Ascending aorta (tissue), 2 donors: ENCODE results near the gene WNT5B. TPM values are rescaled to one million over a fixed set of nuclear protein-coding genes. Genes with fewer than 3 reads are reported as not detected.
"Not testable (repeated sequence)": the region's sequence is repeated elsewhere in the genome, so short reads cannot be mapped to it uniquely, and the experiment has no call there.

Source experiments
- DNase-seq, 2 donors: peaks; one replicate each; pipeline ENCODE4 v3.0.0-alpha.2; 2019; ENCODE audit warnings: low spot score in 2 of 2
- H3K27ac ChIP-seq, 2 donors: fragments of 200-600 bp; sonication (generic); one replicate each; pipeline ENCODE4 v1.5.1; 2016 to 2017; ENCODE audit warnings: mild to moderate bottlenecking in 1 of 2
- H3K27me3 ChIP-seq: fragments of 200-600 bp; sonication (generic); one replicate; pipeline ENCODE4 v1.5.1; 2017
- H3K36me3 ChIP-seq, 2 donors: fragments of 200-600 bp; sonication (generic); one replicate each; pipeline ENCODE4 v1.5.1; 2016
- H3K4me1 ChIP-seq, 2 donors: fragments of 200-600 bp; sonication (generic); one replicate each; pipeline ENCODE4 v1.5.1; 2016 to 2017; ENCODE audit warnings: mild to moderate bottlenecking in 1 of 2
- H3K4me3 ChIP-seq, 2 donors: fragments of 200-600 bp; sonication (generic); one replicate each; pipeline ENCODE4 v1.5.1; 2016 to 2017; ENCODE audit warnings: mild to moderate bottlenecking in 1 of 2
- H3K9me3 ChIP-seq, 2 donors: fragments of 200-600 bp; sonication (generic); one replicate each; pipeline ENCODE4 v1.5.1; 2016
- CTCF ChIP-seq, 3 experiments: fragments of 200-600 bp in 2 of 3; fragments of 450-650 bp in 1 of 3; sonication (generic) in 2 of 3; IDR thresholded peaks; one replicate each; pipeline ENCODE4 v1.5.1; 2016 to 2019; ENCODE audit warnings: antibody characterized with exemption in 3 of 3, mild to moderate bottlenecking in 1 of 3, moderate library complexity in 1 of 3
- intact Hi-C: fragments of 100-400 bp; cut with DNase I; formaldehyde crosslinking; loops from one replicate; pipeline ENCODE4 v1.15.1; 2023
- total RNA-seq: library from RNA; depleted of rRNA; stranded (reverse); fragments of >200 nt; gene quantifications from one replicate; pipeline ENCODE4 v1.1.0, GENCODE V29; 2016

Gene WNT5B
- total RNA-seq, 1 donor from 2014 or later = 0.53 TPM

DNA sequence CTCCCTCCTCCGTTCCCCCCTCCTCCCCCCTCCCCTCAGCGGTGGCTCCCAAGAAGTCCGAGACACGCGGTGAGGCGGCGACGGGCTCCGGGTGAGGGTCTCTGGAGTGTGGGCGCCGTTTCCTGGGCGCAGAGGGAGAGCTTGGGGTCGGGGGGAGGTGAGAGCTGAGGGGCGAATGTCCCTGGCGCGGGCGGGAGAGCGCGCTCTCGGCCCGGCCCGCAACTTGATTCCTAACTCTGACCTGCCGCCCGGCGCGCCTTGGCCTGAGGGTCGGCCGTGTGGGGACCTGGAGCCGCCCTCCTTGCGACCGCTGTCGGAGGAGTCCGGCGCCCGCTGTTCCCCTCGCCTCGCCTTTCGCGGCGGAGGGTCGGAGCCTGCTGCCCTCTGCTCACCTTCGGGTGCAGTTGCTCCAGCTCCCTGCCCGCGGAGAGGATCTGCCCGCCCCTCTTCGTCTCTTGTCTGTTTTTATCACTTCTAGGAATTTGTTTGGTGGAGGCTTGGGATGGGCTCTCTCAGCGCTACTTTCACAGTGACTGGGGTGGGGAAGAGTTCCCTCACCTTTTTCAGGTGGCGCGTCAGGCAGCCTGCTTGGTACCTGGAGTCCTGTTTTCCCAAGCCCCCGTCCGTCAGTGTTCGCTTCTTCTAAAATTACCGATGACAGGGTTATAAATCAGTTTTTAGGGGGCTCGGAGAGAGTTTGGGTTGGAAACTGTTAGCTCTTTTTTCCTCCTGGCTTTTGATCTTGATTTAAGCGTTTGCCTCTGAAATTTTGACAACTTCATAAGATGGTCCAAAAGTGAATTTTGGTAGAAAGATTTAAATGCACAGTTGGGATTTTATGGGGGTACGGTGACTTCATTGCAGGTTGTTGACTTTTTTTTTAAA is 62.3 kb downstream of the WNT5B start:
- H3K9me3 ChIP-seq = no peaks in the 10 kb centered on the region
- no peak for TF ChIP-seq CTCF (IDR thresholded peaks at IDR 0.05)
- intact Hi-C loops = no loop called here
- peaks cover 0 to 13% of the 10 kb centered on the region in 2 donors for H3K4me1 ChIP-seq
- no peaks in the 10 kb centered on the region for H3K36me3 ChIP-seq
- H3K27ac ChIP-seq = peak overlapping the region; percentile 88 to 95
- peak in 1 of 2 donors; percentile 70 for DNase-seq
- H3K4me3 ChIP-seq = peak overlapping the region; percentile 86 to 95
- H3K27me3 ChIP-seq = no peaks in the 10 kb centered on the region

DNA sequence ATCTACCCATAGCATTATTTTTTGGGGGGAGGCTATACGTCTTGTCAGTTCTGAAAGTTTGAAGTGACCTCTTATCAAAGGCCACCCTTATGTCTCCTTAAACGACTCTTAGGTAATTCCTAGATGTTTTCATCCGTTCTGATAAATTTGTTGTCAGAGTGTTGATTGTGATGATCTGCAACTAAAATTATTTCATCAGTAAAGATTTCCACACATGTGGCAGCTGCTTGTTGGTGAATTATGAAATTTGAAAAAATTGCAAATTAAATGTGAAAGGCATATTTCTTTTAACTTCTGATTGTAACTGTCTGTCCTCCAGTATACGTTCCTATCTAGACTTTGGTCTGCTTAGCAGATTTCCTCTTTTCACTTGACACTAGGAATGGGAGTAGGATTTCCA is 63.2 kb downstream of the WNT5B start:
- TF ChIP-seq CTCF (IDR thresholded peaks at IDR 0.05) = no peak
- no peaks in the 10 kb centered on the region for H3K9me3 ChIP-seq
- peaks cover 0 to 13% of the 10 kb centered on the region in 2 donors for H3K4me1 ChIP-seq
- no peaks in the 10 kb centered on the region for H3K27me3 ChIP-seq
- no peak overlapping the region for H3K27ac ChIP-seq
- H3K36me3 ChIP-seq = no peaks in the 10 kb centered on the region
- no peak for DNase-seq
- H3K4me3 ChIP-seq = peak overlapping the region; percentile 86 to 95
- intact Hi-C loops = no loop called here

DNA sequence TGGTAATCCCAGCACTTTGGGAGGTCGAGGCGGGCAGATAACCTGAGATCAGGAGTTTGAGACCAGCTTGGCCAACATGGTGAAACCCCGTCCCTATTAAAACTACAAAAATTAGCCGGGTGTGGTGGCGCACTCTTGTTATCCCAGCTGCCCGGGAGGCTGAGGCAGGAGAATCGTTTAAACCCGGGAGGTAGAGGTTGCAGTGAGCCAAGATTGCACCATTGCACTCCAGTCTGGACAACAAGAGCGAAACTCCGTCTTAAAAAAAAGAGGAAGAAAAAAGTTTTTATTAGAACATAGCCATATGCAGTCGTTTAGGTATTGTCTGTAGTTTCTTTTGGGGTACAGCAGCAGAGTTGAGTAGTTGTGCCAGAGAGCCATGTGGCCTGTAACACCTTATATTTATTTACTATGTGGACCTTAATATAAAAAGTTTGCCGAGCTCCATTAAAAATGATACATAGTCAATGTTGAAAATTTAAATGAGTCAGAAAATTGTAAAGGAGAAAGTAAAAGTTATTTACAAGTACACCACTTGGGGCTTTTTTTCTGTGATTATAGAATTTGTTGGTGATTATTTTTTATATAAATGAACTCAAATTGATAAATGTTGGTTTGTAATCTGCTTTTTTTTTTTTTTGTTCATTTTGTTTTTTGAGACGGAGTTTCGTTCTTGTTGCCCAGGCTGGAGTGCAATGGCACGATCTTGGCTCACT is 64.0 kb downstream of the WNT5B start:
- DNase-seq = no peak
- peaks cover 0 to 13% of the 10 kb centered on the region in 2 donors for H3K4me1 ChIP-seq
- TF ChIP-seq CTCF (IDR thresholded peaks at IDR 0.05) = no peak
- intact Hi-C loops = no loop called here
- no peaks in the 10 kb centered on the region for H3K36me3 ChIP-seq
- no peaks in the 10 kb centered on the region for H3K9me3 ChIP-seq
- H3K27ac ChIP-seq = no peak overlapping the region
- no peaks in the 10 kb centered on the region for H3K27me3 ChIP-seq
- peak overlapping the region in 1 of 2 donors; percentile 0 for H3K4me3 ChIP-seq

DNA sequence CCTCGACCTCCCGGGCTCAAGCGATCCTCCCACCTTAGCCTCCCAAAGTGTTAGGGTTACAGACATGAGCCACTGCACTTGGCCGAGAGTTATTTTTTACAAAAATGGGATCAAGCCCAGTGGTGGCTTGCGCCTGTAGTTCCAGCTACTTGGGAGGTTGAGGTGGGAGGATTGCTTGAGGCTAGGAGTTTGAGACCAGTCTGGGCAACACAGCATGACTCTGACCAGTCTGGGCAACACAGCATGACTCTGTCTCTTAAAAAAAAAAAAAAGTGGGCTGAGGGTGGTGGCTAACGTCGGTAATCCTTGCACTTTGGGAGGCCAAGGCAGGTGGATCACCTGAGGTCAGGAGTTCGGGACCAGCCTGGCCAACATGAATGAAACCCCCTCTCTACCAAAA is 66.1 kb downstream of the WNT5B start:
- not testable (repeated sequence) for H3K9me3 ChIP-seq

GRCh38 chr12:1695886-1696670 is 67.0 kb downstream of the WNT5B start:
- Histone ChIP-seq H3K4me1 (peaks cover 0 to 7% of the 10 kb centered on the region in 2 donors), H3K36me3 (no peaks in the 10 kb centered on the region), H3K27ac (no peak overlapping the region), H3K4me3 (no peak overlapping the region), H3K27me3 (no peaks in the 10 kb centered on the region), H3K9me3 (no peaks in the 10 kb centered on the region)
- intact Hi-C loops = no loop called here
- no peak for DNase-seq
- TF ChIP-seq CTCF (IDR thresholded peaks at IDR 0.05) = no peak

More for the DNA sequence above, 66.1 kb downstream of the WNT5B start:
- intact Hi-C loops, H3K4me3 ChIP-seq, DNase-seq, H3K27ac ChIP-seq, H3K27me3 ChIP-seq, H3K36me3 ChIP-seq, H3K4me1 ChIP-seq: not testable (repeated sequence)
